ENCODE data around the gene CHD1. TPM values are rescaled to one million over a fixed set of nuclear protein-coding genes. Genes with fewer than 3 reads are reported as not detected.

Gene CHD1
- total RNA-seq, 2 experiments from 2014 or later: 217 to 228 TPM

GRCh38 chr5:98813755-98814154, 115.1 kb downstream of the CHD1 start:
- H3K27me3 ChIP-seq (ENCODE audit: control insufficient read depth in 1 of 2, insufficient read depth in 2 of 2, low read length in 2 of 2): no peaks in the 10 kb centered on the region
- intact Hi-C loops (cut with DNase I, micrococcal nuclease): no loop called here
- H3K27ac ChIP-seq (ENCODE audit: low read depth in 1 of 2, low read length in 2 of 2): no peak overlapping the region
- H3K27ac Mint-ChIP-seq: no peak overlapping the region
- H3K4me1 Mint-ChIP-seq (ENCODE audit: low read depth): no peaks in the 10 kb centered on the region
- H3K27me3 Mint-ChIP-seq: no peaks in the 10 kb centered on the region
- CTCF ChIA-PET: interaction anchor here (0.6 to 1.3 kb wide), 2 partner anchors 30 to 37 kb away, joined by 3 read pairs; no protein-coding TSS in a partner anchor
- no peaks in the 10 kb centered on the region for H3K36me3 ChIP-seq (ENCODE audit: insufficient read depth, low read length)
- H3K9me3 Mint-ChIP-seq: no peaks in the 10 kb centered on the region
- no peaks in the 10 kb centered on the region for H3K4me1 ChIP-seq (ENCODE audit: insufficient read depth, low read length)
- POLR2A ChIA-PET: no interaction called here
- no peak overlapping the region for H3K4me3 ChIP-seq (ENCODE audit: low read length)
- DNase-seq (no peak), ATAC-seq (ENCODE audit: poor library complexity) (no peak)
- TF ChIP-seq CTCF (IDR thresholded peaks at IDR 0.05): no peak
- H3K9me3 ChIP-seq (ENCODE audit: control insufficient read depth in 1 of 2, insufficient read depth in 1 of 2, low read length in 2 of 2): no peaks in the 10 kb centered on the region
- H3K36me3 Mint-ChIP-seq (ENCODE audit: low read depth): no peaks in the 10 kb centered on the region
- H3K4me3 Mint-ChIP-seq: no peak overlapping the region

- no peak overlapping the region for H3K4me3 Mint-ChIP-seq
- ChIA-PET CTCF (no interaction called here), POLR2A (no interaction called here)
- Histone ChIP-seq H3K4me1 (ENCODE audit: insufficient read depth, low read length) (no peaks in the 10 kb centered on the region), H3K36me3 (ENCODE audit: insufficient read depth, low read length) (no peaks in the 10 kb centered on the region), H3K4me3 (ENCODE audit: low read length) (no peak overlapping the region), H3K9me3 (ENCODE audit: control insufficient read depth in 1 of 2, insufficient read depth in 1 of 2, low read length in 2 of 2) (peaks cover 7 to 12% of the 10 kb centered on the region in 2 experiments), H3K27me3 (ENCODE audit: control insufficient read depth in 1 of 2, insufficient read depth in 2 of 2, low read length in 2 of 2) (no peaks in the 10 kb centered on the region), H3K27ac (ENCODE audit: low read depth in 1 of 2, low read length in 2 of 2) (no peak overlapping the region)
- intact Hi-C loops (cut with DNase I, micrococcal nuclease): no loop called here
- ATAC-seq (ENCODE audit: poor library complexity) (no peak), DNase-seq (no peak)
- H3K9me3 Mint-ChIP-seq: peaks cover 12% of the 10 kb centered on the region
- H3K27me3 Mint-ChIP-seq: no peaks in the 10 kb centered on the region
- no peak overlapping the region for H3K27ac Mint-ChIP-seq
- no peak for TF ChIP-seq CTCF (IDR thresholded peaks at IDR 0.05)
- peaks cover 23% of the 10 kb centered on the region for H3K36me3 Mint-ChIP-seq (ENCODE audit: low read depth)
- H3K4me1 Mint-ChIP-seq (ENCODE audit: low read depth): no peaks in the 10 kb centered on the region
Measured at GRCh38 chr5:98810206-98810605, 118.6 kb downstream of the CHD1 start.

GRCh38 chr5:98807806-98808205, 121.0 kb downstream of the CHD1 start:
- no peaks in the 10 kb centered on the region for H3K27me3 ChIP-seq (ENCODE audit: control insufficient read depth in 1 of 2, insufficient read depth in 2 of 2, low read length in 2 of 2)
- DNase-seq (no peak), ATAC-seq (ENCODE audit: poor library complexity) (no peak)
- H3K36me3 ChIP-seq (ENCODE audit: insufficient read depth, low read length): no peaks in the 10 kb centered on the region
- Mint-ChIP-seq H3K4me3 (no peak overlapping the region), H3K27me3 (no peaks in the 10 kb centered on the region), H3K4me1 (ENCODE audit: low read depth) (no peaks in the 10 kb centered on the region), H3K27ac (no peak overlapping the region), H3K36me3 (ENCODE audit: low read depth) (peaks cover 25% of the 10 kb centered on the region), H3K9me3 (peaks cover 12% of the 10 kb centered on the region)
- intact Hi-C loops (cut with DNase I, micrococcal nuclease): no loop called here
- H3K4me3 ChIP-seq (ENCODE audit: low read length): no peak overlapping the region
- ChIA-PET CTCF (no interaction called here), POLR2A (no interaction called here)
- peaks cover 7 to 12% of the 10 kb centered on the region in 2 experiments for H3K9me3 ChIP-seq (ENCODE audit: control insufficient read depth in 1 of 2, insufficient read depth in 1 of 2, low read length in 2 of 2)
- TF ChIP-seq CTCF (IDR thresholded peaks at IDR 0.05): no peak
- no peaks in the 10 kb centered on the region for H3K4me1 ChIP-seq (ENCODE audit: insufficient read depth, low read length)
- H3K27ac ChIP-seq (ENCODE audit: low read depth in 1 of 2, low read length in 2 of 2): no peak overlapping the region

All from CD4-positive, alpha-beta T cell (primary cell).